GM03348 (cell line): ENCODE measurements around the gene NCBP3.
"Not testable (repeated sequence)": the region's sequence is repeated elsewhere in the genome, so short reads cannot be mapped to it uniquely, and the experiment has no call there.

Source experiments
- DNase-seq: peaks from one replicate; pipeline ENCODE4 v3.0.0; 2012; ENCODE audit warnings: low spot score

The NCBP3 gene

DNA sequence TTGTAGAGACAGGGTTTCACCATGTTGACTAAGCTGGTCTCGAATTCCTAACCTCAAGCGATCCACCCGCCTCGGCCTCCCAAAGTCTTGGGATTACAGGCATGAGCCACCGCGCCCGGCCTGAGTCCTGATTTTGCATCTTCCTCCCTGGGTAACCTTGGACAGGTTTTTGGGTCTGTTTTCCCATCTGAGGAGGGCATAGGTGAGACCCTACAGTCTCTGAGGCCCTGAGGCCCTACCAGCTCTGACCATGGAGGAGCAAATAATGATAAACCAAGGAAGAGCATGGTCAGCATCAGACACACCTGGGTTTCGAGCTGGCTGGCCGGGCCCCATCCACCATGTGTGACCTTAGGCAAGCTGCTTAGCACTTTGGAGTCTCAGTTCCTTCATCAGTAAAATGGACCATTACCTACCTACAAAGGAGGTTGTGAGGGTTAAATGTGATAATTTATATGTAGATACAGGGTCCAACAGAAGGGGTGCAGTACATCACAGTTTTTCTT, 1.2 kb upstream of the NCBP3 start:
- no peak for DNase-seq

DNA sequence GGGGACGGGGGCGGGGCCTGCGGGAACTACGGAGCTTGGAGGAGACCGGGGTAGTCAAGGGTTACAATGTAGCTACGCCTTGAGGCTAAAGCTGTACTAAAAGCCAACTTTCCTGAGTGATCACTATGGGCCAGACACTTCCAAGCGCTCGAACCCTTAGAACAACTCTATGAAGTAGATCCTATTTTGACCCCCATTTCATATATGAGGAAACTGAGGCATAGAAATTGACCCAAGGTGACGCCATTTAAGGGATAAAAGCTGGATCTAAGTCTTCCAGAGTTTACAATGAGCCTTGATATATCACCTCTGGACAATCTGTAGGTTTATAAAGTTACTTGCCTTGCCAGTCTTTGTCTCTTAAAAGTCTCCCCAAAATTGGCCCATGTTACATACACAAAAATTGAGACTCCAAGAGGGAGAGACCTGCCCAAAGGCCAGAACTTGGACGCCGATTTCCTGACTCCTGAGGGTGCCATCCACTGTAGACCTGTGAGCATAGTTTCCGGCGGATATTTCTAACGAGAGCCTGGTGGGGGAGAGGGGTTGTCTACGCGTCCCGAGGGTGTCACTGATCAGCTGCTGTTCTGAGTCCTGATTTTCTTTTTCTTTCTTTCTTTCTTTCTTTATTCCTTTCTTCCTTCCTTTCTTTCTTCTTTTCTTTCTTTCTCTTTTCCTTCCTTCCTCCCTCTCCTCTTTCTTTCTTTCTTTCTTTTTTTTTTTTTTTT, 555 bp upstream of the NCBP3 start:
- DNase-seq: no peak

DNA sequence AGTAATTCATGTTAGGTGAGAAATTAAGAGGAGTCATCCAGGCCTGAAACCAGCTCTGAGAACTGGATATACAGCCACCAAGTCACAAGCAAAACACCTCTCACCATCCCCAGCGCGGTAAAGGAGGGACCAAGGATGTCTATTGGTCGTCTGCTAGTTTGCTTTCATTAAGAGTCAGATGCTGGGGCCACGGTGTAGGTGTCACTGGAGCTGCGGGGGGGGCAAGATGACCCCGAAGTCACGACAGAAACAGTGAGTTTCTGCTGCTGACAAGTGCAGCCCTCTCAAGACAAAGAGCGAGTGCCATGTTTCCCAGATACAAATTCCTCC, 790 bp downstream of the NCBP3 start:
- DNase-seq: peak; percentile 27

DNA sequence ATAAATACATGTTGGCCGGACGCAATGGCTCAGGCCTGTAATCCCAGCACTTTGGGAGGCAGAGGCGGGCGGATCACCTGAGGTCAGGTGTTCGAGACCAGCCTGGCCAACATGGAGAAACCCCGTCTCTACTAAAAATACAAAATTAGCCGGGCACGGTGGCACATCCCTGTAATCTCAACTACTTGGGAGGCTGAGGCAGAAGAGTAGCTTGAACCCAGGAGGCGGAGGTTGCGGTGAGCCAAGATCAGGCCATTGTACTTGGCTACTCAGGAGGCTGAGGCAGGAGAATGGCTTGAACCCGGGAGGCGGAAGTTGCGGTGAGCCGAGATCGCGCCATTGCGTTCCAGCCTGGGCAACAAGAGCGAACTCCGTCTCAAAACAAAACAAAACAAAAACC, 1.5 kb downstream of the NCBP3 start:
- DNase-seq: not testable (repeated sequence)

DNA sequence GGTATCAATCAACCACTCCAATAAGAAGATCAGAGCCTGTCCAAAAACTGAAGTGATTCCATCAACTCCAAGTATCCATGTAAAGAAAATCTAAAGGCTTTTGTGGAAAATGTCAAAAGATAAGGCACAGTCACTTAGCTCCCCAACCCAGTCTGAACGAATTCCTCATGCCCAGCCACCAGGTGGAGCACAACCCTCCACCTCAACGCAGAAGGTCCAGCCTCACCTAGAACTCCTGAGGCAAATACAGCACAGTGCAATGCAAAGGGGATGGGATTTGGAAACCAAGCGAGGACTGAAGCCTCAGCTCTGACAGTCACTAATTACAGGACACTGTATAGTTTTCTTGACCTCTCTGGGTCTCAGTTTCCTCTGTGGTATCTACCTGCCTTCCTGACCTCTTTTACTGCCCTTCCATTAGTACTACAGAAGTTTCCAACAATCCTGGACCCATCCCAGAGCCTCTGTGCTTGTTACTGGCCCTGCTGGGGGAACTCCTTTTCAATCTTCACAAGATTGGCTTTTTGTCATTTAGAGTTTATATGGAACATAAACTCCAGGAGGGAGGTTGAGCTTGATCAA, 2.0 kb downstream of the NCBP3 start:
- DNase-seq: peak; percentile 58

DNA sequence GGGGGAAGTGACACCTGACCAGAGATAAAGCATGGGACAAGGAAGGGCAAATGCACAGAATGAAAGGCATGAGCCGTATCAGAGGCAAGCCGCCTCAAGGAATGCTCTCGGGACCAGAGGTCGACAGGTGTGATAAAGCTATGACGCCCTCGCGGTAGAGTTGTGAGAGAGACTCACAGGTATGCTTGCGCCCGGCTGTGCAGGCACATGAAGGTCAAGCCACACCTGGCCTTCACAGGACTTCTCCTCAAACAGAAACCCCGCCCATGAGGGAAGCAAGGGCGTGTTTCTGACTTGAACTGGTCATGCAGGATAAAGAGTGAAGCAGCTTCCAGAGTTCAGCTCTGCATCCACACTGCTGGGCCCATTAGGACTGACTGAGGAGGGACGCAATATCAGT, 7.8 kb downstream of the NCBP3 start:
- DNase-seq: no peak

DNA sequence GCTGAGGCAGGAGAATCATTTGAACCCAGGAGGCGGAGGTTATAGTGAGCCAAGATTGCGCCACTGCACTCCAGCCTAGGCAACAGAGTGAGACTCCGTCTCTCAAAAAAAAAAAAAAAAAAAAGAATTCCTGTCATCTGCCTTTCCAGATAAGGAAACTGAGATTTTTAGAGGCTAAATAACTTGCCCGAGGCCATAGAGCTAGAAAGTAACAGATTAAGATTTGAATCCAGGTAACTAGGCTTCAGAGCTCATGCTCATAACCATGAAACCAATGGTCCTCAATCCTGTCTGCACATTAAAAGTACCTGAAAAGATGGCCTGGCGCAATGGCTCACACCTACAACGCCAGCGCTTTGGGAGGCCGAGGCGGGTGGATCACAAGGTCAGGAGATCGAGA, 9.5 kb downstream of the NCBP3 start:
- no peak for DNase-seq

DNA sequence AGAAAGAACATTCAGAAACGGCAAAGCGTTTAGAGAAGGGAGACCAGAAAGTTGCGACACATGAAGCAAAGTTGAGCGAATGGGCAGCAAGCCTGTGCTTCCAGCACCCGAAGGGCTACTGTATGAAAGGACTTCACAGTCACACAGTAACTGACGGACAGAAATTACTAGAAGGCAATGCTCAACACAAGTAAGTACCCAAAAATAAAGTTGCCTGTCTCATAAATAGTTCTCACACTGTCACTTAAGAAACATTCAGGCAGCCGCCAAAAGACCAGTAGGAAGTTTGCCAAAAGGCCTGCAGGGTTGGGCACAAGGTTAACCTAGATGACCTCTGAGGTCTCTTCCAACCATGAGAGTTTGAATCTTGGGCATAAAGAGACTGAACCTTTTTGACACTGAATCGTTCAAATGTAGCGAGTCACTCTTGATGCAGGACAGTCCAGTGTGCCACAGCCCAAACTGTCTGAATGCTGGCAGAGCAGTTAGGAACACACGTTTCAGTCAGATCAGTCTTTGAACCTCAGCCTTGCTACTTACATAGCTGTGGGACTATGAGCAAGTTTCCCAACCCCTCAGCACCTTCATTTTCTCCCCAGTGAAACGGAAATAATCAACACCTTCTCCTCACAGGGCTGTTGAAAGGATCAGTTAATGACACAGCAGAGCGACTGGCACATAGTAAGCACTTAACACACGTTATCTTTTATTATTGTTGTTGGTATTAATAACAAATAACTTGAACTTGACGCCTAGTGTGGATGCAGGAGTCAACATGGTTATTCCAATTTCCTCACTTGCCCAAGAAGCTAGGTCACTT, 10.4 kb downstream of the NCBP3 start:
- DNase-seq: no peak

DNA sequence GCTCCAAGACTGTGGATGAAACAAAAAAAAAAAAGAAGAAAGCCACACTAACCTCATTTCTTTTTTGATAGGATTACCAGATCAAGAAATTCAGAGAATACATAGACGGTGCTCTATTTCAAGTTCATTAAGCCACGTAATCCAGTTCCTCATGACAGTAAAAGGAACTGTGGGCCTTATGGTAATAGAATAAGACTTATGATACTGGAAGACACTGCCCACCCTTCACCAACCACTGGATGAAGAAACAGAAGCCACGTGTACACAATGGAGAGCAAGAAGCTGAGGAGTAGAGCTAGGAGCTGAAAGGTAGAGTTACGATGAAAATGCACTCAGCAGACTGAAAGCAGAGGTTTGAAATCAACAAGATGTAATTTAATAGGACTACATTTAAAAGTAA, 11.2 kb downstream of the NCBP3 start:
- DNase-seq: no peak

DNA sequence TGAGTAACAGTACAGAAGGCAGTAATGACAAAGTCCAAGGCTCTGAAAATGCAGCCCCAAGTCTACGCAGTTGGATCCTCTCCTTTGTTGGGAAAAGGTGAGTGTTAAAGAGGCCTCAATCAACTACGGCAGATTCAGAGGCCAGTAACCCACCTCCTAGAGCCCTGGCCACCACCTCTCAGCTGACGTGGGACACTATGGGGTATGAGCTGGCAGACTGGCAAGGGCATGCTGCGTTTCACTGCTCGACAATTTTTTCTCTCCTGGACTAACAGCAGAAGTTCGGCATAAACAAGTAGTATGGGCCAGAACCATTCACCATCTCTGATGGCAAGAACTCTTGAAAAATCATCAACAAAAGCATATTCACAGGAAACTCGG, 17.2 kb downstream of the NCBP3 start:
- no peak for DNase-seq

DNA sequence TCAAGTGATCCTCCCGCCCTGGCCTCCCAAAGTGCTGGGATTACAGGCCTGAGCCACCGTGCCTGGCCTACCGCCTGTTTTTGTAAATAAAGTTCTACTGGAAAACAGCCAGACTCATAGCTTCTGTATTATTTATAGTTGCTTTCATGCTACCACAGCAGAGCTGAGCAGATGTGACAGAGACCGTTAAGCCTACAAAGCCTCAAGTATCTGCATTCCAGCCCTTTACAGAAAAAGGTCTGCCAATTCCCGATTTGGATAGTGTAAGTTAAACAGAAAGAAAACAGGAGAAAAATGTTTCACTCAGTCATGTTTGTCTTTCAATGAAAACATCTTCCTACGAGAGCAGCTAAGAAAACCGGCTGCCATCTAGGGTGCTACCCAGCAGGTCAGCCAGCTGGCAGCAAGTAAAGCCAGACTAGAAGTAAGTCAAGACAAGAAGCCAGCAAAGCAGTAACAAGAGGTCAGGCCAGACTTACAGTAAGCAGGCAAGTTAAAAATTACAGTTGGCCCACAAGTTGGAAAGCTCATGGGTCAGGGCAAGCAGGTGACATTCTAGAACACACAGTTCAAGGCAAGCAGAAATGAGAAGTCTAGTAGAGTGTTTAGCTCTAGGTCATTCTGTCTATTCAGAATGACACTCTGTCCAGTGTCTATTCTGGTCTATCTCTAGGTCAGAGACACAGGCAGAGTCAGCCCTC, 17.7 kb downstream of the NCBP3 start:
- peak; percentile 14 for DNase-seq

DNA sequence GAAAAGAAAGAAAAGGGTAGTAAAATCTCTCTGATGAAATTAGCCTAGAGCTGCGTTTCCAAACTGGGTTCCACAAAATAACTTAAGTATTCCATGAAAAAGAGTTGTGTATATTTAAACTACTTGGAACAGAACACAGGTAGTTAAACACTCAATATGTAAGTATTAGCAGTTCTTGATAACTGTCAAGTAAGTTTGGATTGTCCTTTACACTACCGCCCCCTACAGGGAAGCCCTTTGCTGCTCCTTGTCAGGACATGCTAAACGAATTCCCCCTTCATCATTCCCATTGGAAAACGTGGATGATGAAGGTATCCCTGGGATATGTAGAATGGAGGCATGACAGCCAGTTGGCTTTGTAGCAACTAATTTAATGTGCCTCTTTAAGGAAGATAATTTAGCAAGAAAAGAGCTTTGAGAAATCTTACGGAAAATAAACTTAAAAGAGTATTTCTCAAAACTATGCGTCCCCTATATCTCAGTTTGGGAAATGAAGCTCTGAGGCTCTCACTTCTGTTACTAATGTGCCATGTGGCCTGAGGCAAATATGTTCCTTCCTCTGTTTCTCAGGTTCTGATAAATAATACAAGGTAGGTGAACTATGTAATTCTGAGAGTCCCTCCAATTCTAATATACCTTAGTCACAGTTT, 18.8 kb downstream of the NCBP3 start:
- peak; percentile 68 for DNase-seq

DNA sequence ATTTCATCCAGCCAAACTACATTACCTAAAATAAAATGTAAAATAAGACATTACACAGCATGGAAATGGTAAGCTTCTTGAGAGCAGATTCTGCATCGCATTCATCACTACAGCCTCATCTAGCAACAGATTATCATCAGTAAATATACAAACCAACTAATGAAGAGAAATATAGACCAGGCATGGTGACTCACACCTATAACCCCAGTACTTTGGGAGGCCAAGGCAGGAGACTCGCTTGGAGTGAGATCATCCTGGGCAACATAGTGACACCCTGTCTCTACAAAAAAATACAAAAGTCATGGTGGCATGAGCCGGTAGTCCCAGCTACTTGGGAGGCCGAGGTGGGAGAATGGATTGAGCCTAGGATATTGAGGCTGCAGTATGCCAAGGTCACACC, 19.9 kb downstream of the NCBP3 start:
- DNase-seq: no peak

DNA sequence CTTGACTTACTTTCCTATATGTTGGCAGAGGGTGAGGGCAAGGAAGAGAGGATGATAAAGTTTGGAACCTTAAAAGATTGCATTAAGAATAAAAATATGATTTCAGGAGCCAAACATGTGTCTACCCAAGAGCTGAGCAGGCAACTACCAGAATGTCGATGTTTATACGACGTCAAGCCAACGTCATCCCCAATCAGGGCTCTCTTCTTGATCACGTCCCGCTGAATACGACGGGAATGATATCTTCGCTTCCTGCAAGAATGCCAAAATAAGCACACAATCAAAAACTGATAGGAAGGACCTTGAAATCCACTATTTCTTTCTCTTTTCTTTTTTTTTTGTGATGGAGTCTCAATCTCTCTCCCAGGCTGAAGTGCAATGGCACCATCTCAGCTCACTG, 24.9 kb downstream of the NCBP3 start:
- no peak for DNase-seq

DNA sequence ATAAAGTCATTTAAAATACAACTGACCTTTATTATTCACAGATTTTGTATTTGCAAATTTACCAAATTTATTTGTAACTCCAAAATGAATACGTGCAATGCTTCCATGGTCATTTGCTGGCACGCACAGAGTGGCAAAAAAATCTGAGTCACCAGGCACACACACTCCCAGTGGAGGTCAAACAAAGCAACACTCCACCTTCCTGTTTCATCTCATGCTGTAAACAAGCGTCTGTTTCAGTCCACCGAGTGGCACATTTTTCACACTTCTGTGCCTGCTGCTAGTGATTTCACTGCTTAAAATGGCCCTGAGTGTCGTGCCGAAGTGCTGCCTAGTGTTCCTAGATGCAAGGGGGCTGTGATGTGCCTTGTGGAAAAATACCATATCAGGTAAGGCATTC, 27.3 kb downstream of the NCBP3 start:
- DNase-seq: no peak

DNA sequence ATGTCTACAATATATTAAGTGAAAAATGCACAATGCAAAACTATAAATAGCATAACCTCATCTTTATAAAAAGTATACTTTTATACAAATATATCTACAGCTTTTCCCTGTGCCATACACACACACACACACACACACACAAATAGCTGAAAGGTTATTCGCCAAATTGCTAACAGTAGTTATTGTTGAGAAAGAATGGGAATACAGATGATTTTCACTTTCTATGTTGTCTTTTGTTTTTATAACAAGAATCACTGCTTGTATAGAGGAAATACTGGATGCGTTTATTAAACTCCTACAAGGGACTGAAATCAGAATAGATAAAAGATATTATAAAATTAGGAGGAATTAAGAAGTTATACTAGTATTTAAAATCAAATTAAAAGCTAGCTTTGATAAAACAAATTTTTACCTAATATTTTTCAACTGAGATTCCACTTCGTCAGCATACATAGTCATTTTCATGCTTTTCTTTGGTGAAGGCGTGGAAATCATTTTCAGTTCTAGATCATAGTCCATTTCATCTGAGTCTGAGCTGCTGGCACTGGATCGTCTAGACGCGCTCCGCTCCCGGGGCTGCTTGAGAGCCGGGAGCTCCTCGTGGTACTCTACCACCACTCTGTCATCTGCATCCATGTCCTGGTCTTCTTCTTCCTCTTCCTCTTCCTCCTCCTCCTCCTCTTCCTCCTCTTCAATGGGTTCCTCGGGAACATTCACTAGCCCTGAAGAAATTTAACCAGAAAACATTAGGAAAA, 28.0 kb downstream of the NCBP3 start:
- no peak for DNase-seq

DNA sequence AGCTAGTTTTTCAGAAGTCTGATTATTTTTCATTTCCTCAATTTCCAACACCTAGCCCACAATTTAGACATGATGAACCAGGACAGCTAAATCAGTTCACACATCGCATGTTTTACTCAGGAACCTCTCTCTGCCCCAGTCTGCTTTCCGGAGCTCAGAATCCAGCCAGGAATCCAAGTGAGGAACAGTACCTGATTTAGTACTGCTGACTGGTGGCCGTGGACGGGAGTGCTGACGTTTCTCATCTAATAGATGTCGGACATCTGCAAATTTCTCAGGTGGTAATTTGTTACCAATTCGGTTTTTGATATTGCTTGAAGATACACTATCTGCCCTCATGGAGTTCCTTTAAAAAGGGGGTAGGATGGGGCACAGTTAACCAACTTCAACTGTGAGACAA, 30.1 kb downstream of the NCBP3 start:
- DNase-seq: no peak

DNA sequence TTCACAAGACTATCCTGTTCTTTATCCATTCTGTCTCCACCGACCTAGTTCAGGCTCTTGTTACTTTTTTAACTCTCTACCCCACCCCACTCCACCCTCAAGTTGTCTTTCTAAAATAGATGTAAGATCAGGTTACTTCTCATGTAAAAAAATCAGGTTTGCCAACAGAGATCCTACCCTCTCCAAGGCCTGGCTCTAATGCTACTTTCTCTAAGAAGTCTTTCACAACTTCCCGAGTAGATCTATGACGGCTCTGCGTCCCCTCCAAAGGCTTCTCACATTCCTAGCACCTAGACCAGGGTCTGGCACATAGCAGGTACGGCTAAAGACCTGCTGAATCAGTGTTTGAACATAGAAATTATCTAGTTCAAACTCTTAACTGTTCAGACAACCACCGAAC, 30.9 kb downstream of the NCBP3 start:
- DNase-seq: no peak

DNA sequence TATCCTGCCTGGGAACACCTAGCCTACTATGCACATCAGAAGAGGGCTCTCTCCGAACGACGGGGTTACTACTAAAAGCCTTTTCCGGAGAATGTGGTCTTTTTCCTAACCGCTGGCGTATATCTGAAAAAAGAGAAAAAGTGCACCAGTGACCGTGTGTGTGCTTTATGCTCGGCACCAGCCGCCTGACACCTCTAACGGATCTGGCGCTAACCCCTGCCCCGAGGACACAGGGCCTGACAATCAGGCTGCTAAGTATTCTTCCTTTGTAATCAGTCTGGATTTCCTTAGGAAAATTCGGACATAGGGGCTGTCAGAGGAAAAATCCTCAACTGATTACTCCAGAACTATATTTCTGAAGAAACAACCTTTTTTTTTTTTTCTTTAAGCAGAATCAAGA, 31.7 kb downstream of the NCBP3 start:
- no peak for DNase-seq

DNA sequence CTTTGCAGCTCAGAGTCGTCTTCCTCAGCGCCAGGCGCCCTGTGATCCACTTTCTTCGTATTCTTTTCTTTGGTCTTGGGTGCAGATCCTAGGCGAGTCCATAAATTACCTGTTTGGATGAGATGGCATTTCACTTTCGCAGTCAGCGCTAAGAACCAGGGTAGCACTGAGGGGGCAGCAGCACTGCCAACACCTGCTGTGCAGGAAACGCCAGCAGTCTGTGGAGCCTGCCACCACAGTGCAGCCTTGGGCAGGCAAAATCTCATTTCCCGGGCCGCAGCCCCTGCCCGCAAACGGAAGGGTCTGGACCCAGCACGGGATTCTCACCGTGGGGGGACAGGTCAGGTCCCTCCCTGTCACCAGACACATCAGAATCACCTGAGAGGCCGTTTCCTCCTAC, 32.9 kb downstream of the NCBP3 start:
- DNase-seq: no peak

DNA sequence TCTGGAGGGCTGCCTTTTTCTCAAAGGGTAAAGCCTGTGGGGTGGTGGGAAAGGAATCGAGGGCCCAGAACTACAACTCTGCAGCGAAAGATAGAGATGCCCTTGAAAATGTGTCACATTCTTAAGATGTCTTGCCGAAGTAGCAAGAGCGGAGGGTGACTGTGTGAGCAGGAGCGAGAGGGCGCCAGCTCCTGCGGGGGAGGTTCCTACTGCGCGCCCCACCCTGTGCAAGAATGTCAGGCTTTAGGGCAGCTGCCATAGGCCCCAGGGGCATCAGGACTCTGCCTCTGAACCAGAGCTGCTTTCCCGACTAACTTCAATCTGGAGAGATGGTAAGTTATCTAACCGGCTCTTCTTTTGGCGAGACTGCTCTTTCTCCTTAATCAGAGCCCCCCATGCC, 33.3 kb downstream of the NCBP3 start:
- DNase-seq: no peak
